H4 (cell line): Measurements from ENCODE around the gene TTC13. TPM values are rescaled to one million over a fixed set of nuclear protein-coding genes. Genes with fewer than 3 reads are reported as not detected.

Experiments used
- DNase-seq: peaks from one replicate; pipeline ENCODE4 v3.0.0-alpha.2; 2015; ENCODE audit warnings: low spot score
- total RNA-seq: library from RNA; depleted of rRNA; stranded (reverse); fragments of >200 nt; shearing (Covaris generic); gene quantifications from 2 replicates; pipeline ENCODE4 v1.2.3, GENCODE V29; 2014

TTC13 gene
- total RNA-seq, 1 experiment from 2014 or later: 8.3 TPM

GRCh38 chr1:230950404-230950803, 28.3 kb downstream of the TTC13 start:
- no peak for DNase-seq

GRCh38 chr1:230948903-230949302, 29.8 kb downstream of the TTC13 start:
- no peak for DNase-seq

GRCh38 chr1:230948301-230948700, 30.4 kb downstream of the TTC13 start:
- no peak for DNase-seq

- DNase-seq: no peak
Measured at GRCh38 chr1:230943048-230943593, 35.5 kb downstream of the TTC13 start.

- no peak for DNase-seq
Measured at GRCh38 chr1:230940848-230941247, 37.8 kb downstream of the TTC13 start.

- DNase-seq: no peak
Measured at GRCh38 chr1:230939806-230940489, 38.7 kb downstream of the TTC13 start.

GRCh38 chr1:230938924-230939368, 39.7 kb downstream of the TTC13 start:
- no peak for DNase-seq

- no peak for DNase-seq
Measured at GRCh38 chr1:230937371-230937770, 41.3 kb downstream of the TTC13 start.

GRCh38 chr1:230936475-230936874, 42.2 kb downstream of the TTC13 start:
- no peak for DNase-seq

GRCh38 chr1:230935852-230936251, 42.8 kb downstream of the TTC13 start:
- no peak for DNase-seq

- no peak for DNase-seq
Measured at GRCh38 chr1:230930986-230931385, 47.7 kb downstream of the TTC13 start.

GRCh38 chr1:230926182-230926581, 52.5 kb downstream of the TTC13 start:
- no peak for DNase-seq

- DNase-seq: no peak
Measured at GRCh38 chr1:230925608-230926007, 53.1 kb downstream of the TTC13 start.

- no peak for DNase-seq
Measured at GRCh38 chr1:230923176-230923575, 55.5 kb downstream of the TTC13 start.

GRCh38 chr1:230922620-230923019, 56.0 kb downstream of the TTC13 start:
- DNase-seq: no peak

GRCh38 chr1:230919207-230919606, 59.5 kb downstream of the TTC13 start:
- DNase-seq: no peak

- peak; percentile 67 for DNase-seq
Measured at GRCh38 chr1:230917284-230918135, 61.2 kb downstream of the TTC13 start.

- DNase-seq: no peak
Measured at GRCh38 chr1:230916587-230917283, 61.9 kb downstream of the TTC13 start.

GRCh38 chr1:230915078-230915477, 63.6 kb downstream of the TTC13 start:
- no peak for DNase-seq

GRCh38 chr1:230913496-230913895, 65.2 kb downstream of the TTC13 start:
- DNase-seq: no peak

GRCh38 chr1:230910755-230911117, 67.9 kb downstream of the TTC13 start:
- DNase-seq: no peak
